HCT116 (cell line): ENCODE results near the gene PREX1.

Experiments used
- CEBPB ChIP-seq: IDR thresholded peaks from 2 replicates; pipeline ENCODE4 v1.6.1; 2012; ENCODE audit warnings: low read depth
- CTCF ChIP-seq, 3 experiments: fragments of 200-600 bp in 1 of 3; sonication (generic) in 1 of 3; IDR thresholded peaks in 2 of 3; conservative IDR thresholded peaks in 1 of 3; 2 replicates each; pipeline ENCODE4 v1.5.1; 2012 to 2017; ENCODE audit warnings: low read depth in 2 of 3, low read length in 2 of 3, antibody characterized with exemption in 1 of 3, borderline replicate concordance in 1 of 3, control low read depth in 1 of 3, mild to moderate bottlenecking in 1 of 3, mixed read lengths in 1 of 3, mixed run types in 1 of 3, moderate library complexity in 1 of 3; ENCODE audit not compliant: insufficient read depth in 1 of 3
- ELF1 ChIP-seq: IDR thresholded peaks from 2 replicates; pipeline ENCODE4 v1.6.1; 2012; ENCODE audit warnings: low read depth, borderline replicate concordance
- EZH2 ChIP-seq: fragments of 200-600 bp; sonication (generic); IDR thresholded peaks from 2 replicates; pipeline ENCODE4 v1.6.1; 2017; ENCODE audit warnings: antibody characterized with exemption, mixed run types
- EZH2phosphoT487 ChIP-seq: fragments of 200-600 bp; IDR thresholded peaks from 2 replicates; pipeline ENCODE4 v1.6.1; 2018; ENCODE audit warnings: antibody characterized with exemption, borderline replicate concordance
- FOSL1 ChIP-seq: IDR thresholded peaks from 2 replicates; pipeline ENCODE4 v1.6.1; 2012; ENCODE audit warnings: low read depth
- JUND ChIP-seq: IDR thresholded peaks from 2 replicates; pipeline ENCODE4 v1.6.1; 2012
- POLR2A ChIP-seq: IDR thresholded peaks from 2 replicates; pipeline ENCODE4 v1.7.0; 2011; ENCODE audit warnings: borderline replicate concordance; ENCODE audit not compliant: insufficient read depth, insufficient read length; ENCODE audit errors: extremely low read depth
- POLR2AphosphoS5 ChIP-seq: IDR thresholded peaks from 2 replicates; pipeline ENCODE4 v1.6.1; 2011; ENCODE audit warnings: mild to moderate bottlenecking, low read depth, low read length, moderate library complexity
- REST ChIP-seq: IDR thresholded peaks from 2 replicates; pipeline ENCODE4 v1.6.1; 2012; ENCODE audit warnings: low read depth
- SIN3A ChIP-seq: IDR thresholded peaks from 2 replicates; pipeline ENCODE4 v1.6.1; 2012; ENCODE audit warnings: low read depth
- TCF7L2 ChIP-seq: IDR thresholded peaks from 2 replicates; pipeline ENCODE4 v1.7.0; 2011; ENCODE audit warnings: borderline replicate concordance, inconsistent platforms; ENCODE audit not compliant: insufficient read depth, insufficient read length; ENCODE audit errors: extremely low read depth
- YY1 ChIP-seq: IDR thresholded peaks from 2 replicates; pipeline ENCODE4 v1.6.1; 2011; ENCODE audit warnings: low read length, low read depth, moderate library complexity, mild to moderate bottlenecking; ENCODE audit not compliant: insufficient replicate concordance; ENCODE audit errors: extremely low read depth
- ZBTB33 ChIP-seq: IDR thresholded peaks from 2 replicates; pipeline ENCODE4 v1.6.1; 2011; ENCODE audit warnings: mild to moderate bottlenecking, low read length, moderate library complexity; ENCODE audit not compliant: insufficient replicate concordance; ENCODE audit errors: extremely low read depth

- TF ChIP-seq POLR2AphosphoS5 (no peak), REST (no peak), YY1 (no peak), CTCF (IDR thresholded peaks at IDR 0.05 in 2 of 3, conservative IDR thresholded peaks at IDR 0.05 in 1 of 3; ENCODE audit: borderline replicate concordance in 1 of 3, insufficient read depth in 1 of 3, low read depth in 2 of 3, low read length in 2 of 3) (no peak), ZBTB33 (no peak), JUND (no peak), EZH2 (no peak), TCF7L2 (no peak), POLR2A (no peak), EZH2phosphoT487 (no peak), SIN3A (no peak), CEBPB (no peak), FOSL1 (no peak), ELF1 (no peak)
These were observed 178.6 kb downstream of the PREX1 start for GRCh38 chr20:48649104-48649626.
